ENCODE measurements around the gene ZXDC. TPM values are rescaled to one million over a fixed set of nuclear protein-coding genes. Genes with fewer than 3 reads are reported as not detected.

Gene ZXDC
- total and polyA plus RNA-seq, 2 experiments from 2014 or later: 24.1 to 25.0 TPM

DNA sequence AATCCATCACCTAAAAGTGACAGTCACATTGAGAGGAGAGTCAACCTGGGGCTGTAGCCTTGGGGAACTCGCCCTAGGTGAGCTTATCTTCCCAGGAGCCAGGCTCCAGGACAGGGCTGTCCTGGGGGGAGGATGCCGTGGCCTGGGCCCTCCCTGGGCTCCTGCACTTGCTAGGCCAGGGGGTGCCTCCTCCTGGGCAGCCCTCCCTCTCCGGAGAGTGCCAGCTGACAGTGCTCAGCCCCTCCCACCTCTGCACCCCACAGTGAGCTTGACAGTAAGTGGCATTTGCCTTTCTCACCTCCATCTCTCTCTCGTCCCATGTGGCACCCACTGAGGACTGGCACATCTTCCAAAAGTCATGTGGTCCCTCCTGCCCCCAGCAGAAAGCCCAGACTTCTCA is 22.8 kb upstream of the ZXDC start:
- H3K79me2 ChIP-seq: no peaks in the 10 kb centered on the region
- no peak overlapping the region for H2AFZ ChIP-seq
- H3K27me3 ChIP-seq: no peaks in the 10 kb centered on the region
- TF ChIP-seq EZH2phosphoT487 (IDR thresholded peaks at IDR 0.05; ENCODE audit: low read depth, severe bottlenecking, unreplicated experiment) (no peak), EZH2 (IDR thresholded peaks at IDR 0.05; ENCODE audit: borderline replicate concordance) (no peak)
- TF ChIP-seq, protein P1, sequence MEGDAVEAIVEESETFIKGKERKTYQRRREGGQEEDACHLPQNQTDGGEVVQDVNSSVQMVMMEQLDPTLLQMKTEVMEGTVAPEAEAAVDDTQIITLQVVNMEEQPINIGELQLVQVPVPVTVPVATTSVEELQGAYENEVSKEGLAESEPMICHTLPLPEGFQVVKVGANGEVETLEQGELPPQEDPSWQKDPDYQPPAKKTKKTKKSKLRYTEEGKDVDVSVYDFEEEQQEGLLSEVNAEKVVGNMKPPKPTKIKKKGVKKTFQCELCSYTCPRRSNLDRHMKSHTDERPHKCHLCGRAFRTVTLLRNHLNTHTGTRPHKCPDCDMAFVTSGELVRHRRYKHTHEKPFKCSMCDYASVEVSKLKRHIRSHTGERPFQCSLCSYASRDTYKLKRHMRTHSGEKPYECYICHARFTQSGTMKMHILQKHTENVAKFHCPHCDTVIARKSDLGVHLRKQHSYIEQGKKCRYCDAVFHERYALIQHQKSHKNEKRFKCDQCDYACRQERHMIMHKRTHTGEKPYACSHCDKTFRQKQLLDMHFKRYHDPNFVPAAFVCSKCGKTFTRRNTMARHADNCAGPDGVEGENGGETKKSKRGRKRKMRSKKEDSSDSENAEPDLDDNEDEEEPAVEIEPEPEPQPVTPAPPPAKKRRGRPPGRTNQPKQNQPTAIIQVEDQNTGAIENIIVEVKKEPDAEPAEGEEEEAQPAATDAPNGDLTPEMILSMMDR (IDR thresholded peaks at IDR 0.05; ENCODE audit: poor library complexity): no peak
- no peaks in the 10 kb centered on the region for H3K36me3 ChIP-seq (replicated peaks; ENCODE audit: insufficient read depth, low read depth)
- H3K27ac ChIP-seq: no peak overlapping the region
- WGBS (ENCODE audit: low lambda C conversion rate, missing lambda C conversion rate): 85% methylated on average over 4 of the region's 4 CpGs
- no peaks in the 10 kb centered on the region for H3K4me1 ChIP-seq (ENCODE audit: insufficient read depth)
- no peak overlapping the region for H3K4me3 ChIP-seq
- no peaks in the 10 kb centered on the region for H3K9me2 ChIP-seq (replicated peaks; ENCODE audit: insufficient read depth)
- DNase-seq (ENCODE audit: low spot score): no peak
- H3K4me2 ChIP-seq: no peak overlapping the region
- no peaks in the 10 kb centered on the region for H3K9me3 ChIP-seq (ENCODE audit: low read depth)
- no peaks in the 10 kb centered on the region for H4K20me1 ChIP-seq (ENCODE audit: insufficient read depth, poor library complexity, severe bottlenecking)

DNA sequence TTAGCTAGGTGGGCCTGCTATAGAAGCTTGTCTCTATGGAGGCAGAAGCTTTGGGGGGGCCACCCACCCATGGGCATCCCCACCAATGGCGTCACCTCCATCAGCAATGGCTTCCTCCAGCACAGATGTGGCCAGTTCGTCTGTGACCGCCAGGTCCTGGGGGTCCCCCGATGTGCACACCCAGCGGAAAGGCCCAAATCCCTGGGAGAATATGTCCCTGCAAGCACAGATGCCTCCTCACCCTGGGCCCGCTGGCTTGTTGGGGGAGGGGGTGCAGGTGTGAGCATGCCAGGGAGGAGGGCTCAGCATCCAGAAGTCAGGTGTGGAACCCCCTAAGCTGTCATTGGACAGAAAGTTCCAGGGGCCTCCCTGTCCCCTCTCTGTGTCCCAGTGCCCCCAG is 22.3 kb upstream of the ZXDC start:
- 98% methylated on average over 6 of the region's 6 CpGs for WGBS (ENCODE audit: low lambda C conversion rate, missing lambda C conversion rate)
- no peak overlapping the region for H3K4me3 ChIP-seq
- H3K9me3 ChIP-seq (ENCODE audit: low read depth): no peaks in the 10 kb centered on the region
- H3K27ac ChIP-seq: no peak overlapping the region
- TF ChIP-seq EZH2 (IDR thresholded peaks at IDR 0.05; ENCODE audit: borderline replicate concordance) (no peak), EZH2phosphoT487 (IDR thresholded peaks at IDR 0.05; ENCODE audit: low read depth, severe bottlenecking, unreplicated experiment) (no peak)
- TF ChIP-seq, protein P1 (IDR thresholded peaks at IDR 0.05; ENCODE audit: poor library complexity): no peak
- H3K36me3 ChIP-seq (replicated peaks; ENCODE audit: insufficient read depth, low read depth): no peaks in the 10 kb centered on the region
- no peak overlapping the region for H3K4me2 ChIP-seq
- H3K4me1 ChIP-seq (ENCODE audit: insufficient read depth): no peaks in the 10 kb centered on the region
- no peak for DNase-seq (ENCODE audit: low spot score)
- H3K79me2 ChIP-seq: no peaks in the 10 kb centered on the region
- H3K27me3 ChIP-seq: no peaks in the 10 kb centered on the region
- no peaks in the 10 kb centered on the region for H4K20me1 ChIP-seq (ENCODE audit: insufficient read depth, poor library complexity, severe bottlenecking)
- H3K9me2 ChIP-seq (replicated peaks; ENCODE audit: insufficient read depth): no peaks in the 10 kb centered on the region
- no peak overlapping the region for H2AFZ ChIP-seq

DNA sequence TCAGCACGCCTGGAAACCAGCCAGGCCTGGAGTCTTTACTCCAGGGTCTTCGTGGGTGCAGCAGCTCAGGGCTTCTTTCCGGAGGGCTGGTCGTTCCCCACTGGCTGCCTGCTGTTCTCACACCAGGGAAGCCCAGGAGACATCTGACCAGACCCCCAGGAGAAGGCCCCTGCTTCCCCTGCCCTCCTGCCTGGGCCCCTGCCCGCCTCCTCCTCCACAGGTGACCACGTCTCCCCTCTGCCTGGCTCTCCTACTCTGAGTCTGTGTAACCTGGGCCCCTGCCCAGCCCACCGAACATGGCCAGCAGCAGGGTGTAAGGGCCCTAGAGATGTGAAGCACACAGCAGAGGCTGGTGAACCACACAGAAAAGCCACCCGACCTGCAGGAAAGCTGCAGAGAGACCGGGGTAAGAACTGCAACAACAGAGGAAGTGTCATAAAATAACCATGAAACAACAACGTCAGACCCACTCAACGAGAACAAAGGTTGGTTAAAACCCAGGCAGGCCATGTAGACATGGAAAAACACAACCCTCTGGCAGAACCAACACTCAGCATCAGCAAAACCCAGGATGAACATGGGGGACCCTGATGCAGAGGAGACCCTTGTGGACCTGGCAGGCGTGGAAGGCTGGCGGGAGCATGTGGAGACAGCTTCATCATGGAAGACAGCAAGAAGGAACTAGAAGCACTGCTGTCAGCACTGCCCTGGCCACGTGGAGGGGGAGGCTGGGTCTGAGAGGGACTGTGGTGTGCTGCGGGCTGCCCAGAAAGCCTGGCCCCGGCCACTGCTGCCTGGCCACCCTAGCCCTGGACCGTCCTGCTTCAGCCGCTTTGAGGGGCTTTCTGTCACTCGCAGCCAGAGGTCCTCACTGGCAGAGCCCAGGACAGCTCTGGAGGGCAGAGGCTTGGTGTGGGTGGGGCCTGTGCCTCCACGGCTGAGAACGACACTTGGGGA is 21.5 kb upstream of the ZXDC start:
- Histone ChIP-seq H3K9me3 (ENCODE audit: low read depth) (no peaks in the 10 kb centered on the region), H3K79me2 (no peaks in the 10 kb centered on the region), H3K4me3 (no peak overlapping the region), H3K36me3 (replicated peaks; ENCODE audit: insufficient read depth, low read depth) (no peaks in the 10 kb centered on the region), H2AFZ (no peak overlapping the region), H3K27ac (no peak overlapping the region), H3K4me1 (ENCODE audit: insufficient read depth) (no peaks in the 10 kb centered on the region), H3K27me3 (no peaks in the 10 kb centered on the region), H3K4me2 (no peak overlapping the region), H3K9me2 (replicated peaks; ENCODE audit: insufficient read depth) (no peaks in the 10 kb centered on the region), H4K20me1 (ENCODE audit: insufficient read depth, poor library complexity, severe bottlenecking) (no peaks in the 10 kb centered on the region)
- WGBS (ENCODE audit: low lambda C conversion rate, missing lambda C conversion rate): 82% methylated on average over 21 of the region's 21 CpGs
- TF ChIP-seq EZH2phosphoT487 (IDR thresholded peaks at IDR 0.05; ENCODE audit: low read depth, severe bottlenecking, unreplicated experiment) (no peak), EZH2 (IDR thresholded peaks at IDR 0.05; ENCODE audit: borderline replicate concordance) (no peak)
- TF ChIP-seq, protein P1 (IDR thresholded peaks at IDR 0.05; ENCODE audit: poor library complexity): no peak
- DNase-seq (ENCODE audit: low spot score): no peak
